K562 (cell line): ENCODE data around the gene NKD1. TPM values are rescaled to one million over a fixed set of nuclear protein-coding genes. Genes with fewer than 3 reads are reported as not detected.

Experiments used
- ATAC-seq: fragments of 200-7000 bp; cut with Tn5 transposase; 3 replicates; pipeline ENCODE4 v1.9.1; 2020; ENCODE audit warnings: moderate library complexity
- BruUV-seq: library from RNA; stranded (reverse); fragments of 400-500 nt; replicated peaks from 2 replicates; lab custom pipeline; 2021; lab: Mats Ljungman, UMichigan
- CTCF ChIA-PET: fragments of 300-600 bp; formaldehyde crosslinking; extraction: SDS; loops from one replicate; lab custom pipeline; 2021; ENCODE audit warnings: low intra/inter-chr PET ratio; lab: Yijun Ruan, JAX
- POLR2A ChIA-PET: fragments of 300-600, 350-650 bp; sonication (Branson Sonifier 250); formaldehyde crosslinking; extraction: SDS; loops from one replicate; lab custom pipeline; 2021; ENCODE audit warnings: antibody characterized with exemption, inconsistent platforms; lab: Yijun Ruan, JAX
- DNase-seq, 4 experiments: peaks; one replicate each; pipeline versions ENCODE4 v3.0.0 to v3.0.0-alpha.2; 2011 to 2018; ENCODE audit warnings: low spot score in 3 of 4, mixed read lengths in 3 of 4; ENCODE audit errors: extremely low read depth in 1 of 4
- FAIRE-seq: peaks from 2 replicates; lab custom pipeline; 2011; peaks lifted over from hg19 to GRCh38; lab: Jason Lieb, UNC
- H2AFZ ChIP-seq: 2 replicates; pipeline ENCODE4 v1.6.0; 2011; ENCODE audit warnings: low read depth, low read length, control low read depth, inconsistent platforms
- H3K27ac ChIP-seq: fragments of 200-600 bp; 3 replicates; pipeline ENCODE4 v1.8.0; 2011; ENCODE audit warnings: low read depth, mild to moderate bottlenecking, control low read depth, inconsistent platforms, low read length, moderate library complexity, mixed read lengths; ENCODE audit errors: extremely low read depth
- H3K27me3 ChIP-seq, 2 experiments: fragments of 300-600 bp in 1 of 2; 2 replicates in 1 of 2; 3 replicates in 1 of 2; pipeline versions ENCODE4 v1.6.0 to v1.8.0; 2011; ENCODE audit warnings: inconsistent platforms in 2 of 2, low read length in 2 of 2, mild to moderate bottlenecking in 1 of 2, mixed read lengths in 1 of 2, moderate library complexity in 1 of 2; ENCODE audit not compliant: control insufficient read depth in 2 of 2, insufficient read depth in 2 of 2
- H3K36me3 ChIP-seq: fragments of 300-600 bp; 3 replicates; pipeline ENCODE4 v1.8.0; 2011; ENCODE audit warnings: mild to moderate bottlenecking, low read length, inconsistent platforms; ENCODE audit not compliant: control insufficient read depth, insufficient read depth
- H3K4me1 ChIP-seq, 2 experiments: fragments of 200-600 bp in 1 of 2; replicated peaks in 1 of 2; 2 replicates in 1 of 2; 3 replicates in 1 of 2; pipeline versions ENCODE4 v1.5.1 to v1.8.0; 2011; ENCODE audit warnings: inconsistent platforms in 2 of 2, low read length in 2 of 2, mild to moderate bottlenecking in 1 of 2, mixed read lengths in 1 of 2, moderate library complexity in 1 of 2; ENCODE audit not compliant: control insufficient read depth in 2 of 2, insufficient read depth in 2 of 2
- H3K4me2 ChIP-seq: 2 replicates; pipeline ENCODE4 v1.6.1; 2011; ENCODE audit warnings: low read length, control low read depth, inconsistent platforms, mixed read lengths; ENCODE audit not compliant: insufficient read depth
- H3K4me3 ChIP-seq: fragments of 200-600 bp; sonication (generic), shearing (Covaris generic); 2 replicates; pipeline ENCODE4 v1.5.1; 2016; ENCODE audit warnings: control low read depth, inconsistent platforms
- H3K79me2 ChIP-seq: fragments of 200-600 bp; 3 replicates; pipeline ENCODE4 v1.8.0; 2011; ENCODE audit warnings: low read length, inconsistent platforms; ENCODE audit not compliant: control insufficient read depth, insufficient read depth
- H3K9ac ChIP-seq, 2 experiments: 2 replicates each; pipeline versions ENCODE4 v1.6.0 to v1.6.1; 2011; ENCODE audit warnings: low read depth in 2 of 2, low read length in 2 of 2, control low read depth in 1 of 2, inconsistent platforms in 1 of 2, mild to moderate bottlenecking in 1 of 2, mixed read lengths in 1 of 2; ENCODE audit not compliant: insufficient read depth in 1 of 2
- H3K9me1 ChIP-seq: one replicate; pipeline ENCODE4 v1.6.0; 2011; ENCODE audit warnings: inconsistent platforms, mild to moderate bottlenecking, low read length, moderate library complexity; ENCODE audit not compliant: control insufficient read depth, insufficient read depth
- H3K9me3 ChIP-seq: replicated peaks from 2 replicates; pipeline ENCODE4 v1.5.1; 2011; ENCODE audit warnings: low read depth, low read length, inconsistent platforms; ENCODE audit not compliant: control insufficient read depth, insufficient read depth
- H4K20me1 ChIP-seq: replicated peaks from 2 replicates; pipeline ENCODE4 v1.6.1; 2011; ENCODE audit warnings: low read length, inconsistent platforms, mixed read lengths; ENCODE audit not compliant: control insufficient read depth, insufficient read depth
- ELF4 ChIP-seq: fragments of 450-650 bp; formaldehyde crosslinking; IDR thresholded peaks from 2 replicates; pipeline ENCODE4 v1.4.0; 2022; ENCODE audit warnings: missing genetic modification characterization
- MYBL2 ChIP-seq, 2 experiments: fragments of 450-650 bp in 1 of 2; sonication (generic) in 1 of 2; formaldehyde crosslinking in 1 of 2; IDR thresholded peaks; 2 replicates each; pipeline versions ENCODE4 v1.6.1 to v1.8.1; 2017 to 2022; ENCODE audit warnings: borderline replicate concordance in 1 of 2, inconsistent platforms in 1 of 2, low read depth in 1 of 2, mild to moderate bottlenecking in 1 of 2, missing genetic modification reagents in 1 of 2, moderate library complexity in 1 of 2
- NR2C2 ChIP-seq, 2 experiments: fragments of 200-800 bp in 1 of 2; sonication (Bioruptor generic) in 1 of 2; sonication (generic) in 1 of 2; formaldehyde crosslinking in 1 of 2; IDR thresholded peaks; 2 replicates each; pipeline versions ENCODE4 v1.6.1 to v1.8.0; 2016 to 2022; ENCODE audit warnings: mild to moderate bottlenecking in 1 of 2, missing compliant biosample characterization in 1 of 2, missing genetic modification characterization in 1 of 2, missing genetic modification reagents in 1 of 2
- PYGO2 ChIP-seq: fragments of 450-650 bp; IDR thresholded peaks from 2 replicates; pipeline ENCODE4 v1.6.1; 2016; ENCODE audit warnings: mild to moderate bottlenecking, missing genetic modification characterization, moderate library complexity, missing compliant biosample characterization
- RBM14 ChIP-seq: fragments of 200-400 bp; formaldehyde crosslinking; IDR thresholded peaks from 2 replicates; pipeline ENCODE4 v1.6.1; 2018; ENCODE audit warnings: low read depth, mild to moderate bottlenecking, low read length, moderate library complexity, borderline replicate concordance; ENCODE audit not compliant: insufficient read depth
- ZNF146 ChIP-seq: IDR thresholded peaks from one replicate; pipeline ENCODE4 v1.6.1; 2018; ENCODE audit warnings: missing compliant biosample characterization; ENCODE audit not compliant: unreplicated experiment
- ZNF583 ChIP-seq: fragments of 250-450 bp; sonication (Bioruptor Pico); IDR thresholded peaks from 2 replicates; pipeline ENCODE4 v1.4.0; 2020
- WGBS: fragments of 100-300 bp; shearing (Covaris generic); methylation state at CpG from one replicate; pipeline ENCODE4 v1.1.6; 2016; ENCODE audit warnings: low coverage, mixed read lengths; ENCODE audit not compliant: insufficient coverage; ENCODE audit errors: missing lambda C conversion rate; 5-methylcytosine and 5-hydroxymethylcytosine counted together
- in situ Hi-C: fragments of 300-500 bp; cut with MboI; formaldehyde crosslinking; loops from 4 replicates; pipeline ENCODE4 v1.15.0; 2018; ENCODE audit warnings: inconsistent platforms, mixed read lengths
- intact Hi-C: fragments of 100-400 bp; cut with micrococcal nuclease; formaldehyde crosslinking; loops from 2 replicates; pipeline ENCODE4 v1.14.2; 2022
- polyA plus RNA-seq, 8 experiments: library from polyadenylated mRNA; depleted of rRNA in 4 of 8; stranded (reverse) in 5 of 8; unstranded in 3 of 8; fragments of >200 nt; fragmentation: Nextera tagmentation in 2 of 8; fragmentation: Illumina TruSeq in 1 of 8; extraction: Ambion mirVana in 2 of 8; extraction: Trizol in 1 of 8; gene quantifications; 2 replicates each; pipeline versions ENCODE4 v1.2.1 to v1.2.3, GENCODE V29; 2011 to 2014; ENCODE audit warnings: inconsistent platforms in 1 of 8, missing spikeins in 1 of 8
- total RNA-seq, 7 experiments: library from RNA; depleted of rRNA in 6 of 7; stranded (reverse); fragments of >200 nt in 6 of 7; fragmentation: Illumina TruSeq in 2 of 7; extraction: Trizol in 2 of 7; gene quantifications; 2 replicates each; pipeline versions ENCODE4 v1.2.1 to v1.2.3, GENCODE V29; 2011 to 2021; ENCODE audit warnings: low replicate concordance in 1 of 7
- TF ChIP-seq, protein P1 (sequence below): fragments of 250-450 bp; sonication (Bioruptor Pico); IDR thresholded peaks from 2 replicates; pipeline ENCODE4 v1.4.0; 2020
- TF ChIP-seq, protein P2 (sequence below): IDR thresholded peaks from 3 replicates; pipeline ENCODE4 v1.6.1; 2011; ENCODE audit warnings: borderline replicate concordance, mild to moderate bottlenecking, moderate library complexity; ENCODE audit not compliant: insufficient read length; ENCODE audit errors: extremely low read depth
- TF ChIP-seq, protein P3 (sequence below): fragments of 450-650 bp; formaldehyde crosslinking; conservative IDR thresholded peaks from 2 replicates; pipeline ENCODE4 v1.4.0; 2022; ENCODE audit warnings: mild to moderate bottlenecking, missing genetic modification characterization

NKD1 gene
- total and polyA plus RNA-seq, 9 of the 15 experiments (the other 6 are each of a cell fraction or from before 2014, with no cell fraction given): under 0.01 to 0.24 (median 0.04) TPM; not detected in 2

DNA sequence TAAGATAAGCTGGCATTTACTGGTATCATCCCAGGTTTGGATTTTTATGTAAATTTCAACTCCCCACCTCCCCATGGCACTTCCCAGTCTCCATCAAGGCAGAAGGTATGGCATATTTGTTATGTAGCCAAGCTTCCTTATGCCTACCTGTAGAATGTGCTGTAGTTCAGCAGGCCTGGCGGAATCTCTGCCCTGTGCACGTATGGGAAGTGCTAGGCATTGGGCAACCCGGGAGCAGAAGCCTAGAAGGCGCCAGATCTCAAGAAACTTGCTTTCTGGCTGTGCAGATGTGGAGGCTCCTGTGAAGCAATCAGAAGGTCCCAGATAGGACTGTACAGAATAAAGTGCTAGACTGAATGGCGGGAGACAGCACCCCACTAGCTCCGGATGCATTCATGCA is 68.2 kb downstream of the NKD1 start:
- ATAC-seq: no peak
- DNase-seq: no peak
- no peaks in the 10 kb centered on the region for H3K36me3 ChIP-seq
- peaks cover 14% of the 10 kb centered on the region; the same call in 1 of the 2 replicates for H4K20me1 ChIP-seq
- BruUV-seq: no TSS peak
- intact Hi-C loops: no loop called here
- no peak for FAIRE-seq
- TF ChIP-seq ZNF146 (CRISPR knock-in tag) (no peak), NR2C2 (CRISPR knock-in tag; IDR thresholded peaks at IDR 0.05) (no peak), NR2C2 (tag; IDR thresholded peaks at IDR 0.05) (no peak), ZNF583 (CRISPR knock-in tag) (no peak), PYGO2 (no peak), MYBL2 (IDR thresholded peaks at IDR 0.05; ENCODE audit: low read depth) (no peak), MYBL2 (CRISPR knock-in tag; IDR thresholded peaks at IDR 0.05; ENCODE audit: borderline replicate concordance) (no peak), RBM14 (no peak), ELF4 (no peak)
- TF ChIP-seq, protein P1, sequence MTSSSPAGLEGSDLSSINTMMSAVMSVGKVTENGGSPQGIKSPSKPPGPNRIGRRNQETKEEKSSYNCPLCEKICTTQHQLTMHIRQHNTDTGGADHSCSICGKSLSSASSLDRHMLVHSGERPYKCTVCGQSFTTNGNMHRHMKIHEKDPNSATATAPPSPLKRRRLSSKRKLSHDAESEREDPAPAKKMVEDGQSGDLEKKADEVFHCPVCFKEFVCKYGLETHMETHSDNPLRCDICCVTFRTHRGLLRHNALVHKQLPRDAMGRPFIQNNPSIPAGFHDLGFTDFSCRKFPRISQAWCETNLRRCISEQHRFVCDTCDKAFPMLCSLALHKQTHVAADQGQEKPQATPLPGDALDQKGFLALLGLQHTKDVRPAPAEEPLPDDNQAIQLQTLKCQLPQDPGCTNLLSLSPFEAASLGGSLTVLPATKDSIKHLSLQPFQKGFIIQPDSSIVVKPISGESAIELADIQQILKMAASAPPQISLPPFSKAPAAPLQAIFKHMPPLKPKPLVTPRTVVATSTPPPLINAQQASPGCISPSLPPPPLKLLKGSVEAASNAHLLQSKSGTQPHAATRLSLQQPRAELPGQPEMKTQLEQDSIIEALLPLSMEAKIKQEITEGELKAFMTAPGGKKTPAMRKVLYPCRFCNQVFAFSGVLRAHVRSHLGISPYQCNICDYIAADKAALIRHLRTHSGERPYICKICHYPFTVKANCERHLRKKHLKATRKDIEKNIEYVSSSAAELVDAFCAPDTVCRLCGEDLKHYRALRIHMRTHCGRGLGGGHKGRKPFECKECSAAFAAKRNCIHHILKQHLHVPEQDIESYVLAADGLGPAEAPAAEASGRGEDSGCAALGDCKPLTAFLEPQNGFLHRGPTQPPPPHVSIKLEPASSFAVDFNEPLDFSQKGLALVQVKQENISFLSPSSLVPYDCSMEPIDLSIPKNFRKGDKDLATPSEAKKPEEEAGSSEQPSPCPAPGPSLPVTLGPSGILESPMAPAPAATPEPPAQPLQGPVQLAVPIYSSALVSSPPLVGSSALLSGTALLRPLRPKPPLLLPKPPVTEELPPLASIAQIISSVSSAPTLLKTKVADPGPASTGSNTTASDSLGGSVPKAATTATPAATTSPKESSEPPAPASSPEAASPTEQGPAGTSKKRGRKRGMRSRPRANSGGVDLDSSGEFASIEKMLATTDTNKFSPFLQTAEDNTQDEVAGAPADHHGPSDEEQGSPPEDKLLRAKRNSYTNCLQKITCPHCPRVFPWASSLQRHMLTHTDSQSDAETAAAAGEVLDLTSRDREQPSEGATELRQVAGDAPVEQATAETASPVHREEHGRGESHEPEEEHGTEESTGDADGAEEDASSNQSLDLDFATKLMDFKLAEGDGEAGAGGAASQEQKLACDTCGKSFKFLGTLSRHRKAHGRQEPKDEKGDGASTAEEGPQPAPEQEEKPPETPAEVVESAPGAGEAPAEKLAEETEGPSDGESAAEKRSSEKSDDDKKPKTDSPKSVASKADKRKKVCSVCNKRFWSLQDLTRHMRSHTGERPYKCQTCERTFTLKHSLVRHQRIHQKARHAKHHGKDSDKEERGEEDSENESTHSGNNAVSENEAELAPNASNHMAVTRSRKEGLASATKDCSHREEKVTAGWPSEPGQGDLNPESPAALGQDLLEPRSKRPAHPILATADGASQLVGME: no peak
- TF ChIP-seq, protein P2, sequence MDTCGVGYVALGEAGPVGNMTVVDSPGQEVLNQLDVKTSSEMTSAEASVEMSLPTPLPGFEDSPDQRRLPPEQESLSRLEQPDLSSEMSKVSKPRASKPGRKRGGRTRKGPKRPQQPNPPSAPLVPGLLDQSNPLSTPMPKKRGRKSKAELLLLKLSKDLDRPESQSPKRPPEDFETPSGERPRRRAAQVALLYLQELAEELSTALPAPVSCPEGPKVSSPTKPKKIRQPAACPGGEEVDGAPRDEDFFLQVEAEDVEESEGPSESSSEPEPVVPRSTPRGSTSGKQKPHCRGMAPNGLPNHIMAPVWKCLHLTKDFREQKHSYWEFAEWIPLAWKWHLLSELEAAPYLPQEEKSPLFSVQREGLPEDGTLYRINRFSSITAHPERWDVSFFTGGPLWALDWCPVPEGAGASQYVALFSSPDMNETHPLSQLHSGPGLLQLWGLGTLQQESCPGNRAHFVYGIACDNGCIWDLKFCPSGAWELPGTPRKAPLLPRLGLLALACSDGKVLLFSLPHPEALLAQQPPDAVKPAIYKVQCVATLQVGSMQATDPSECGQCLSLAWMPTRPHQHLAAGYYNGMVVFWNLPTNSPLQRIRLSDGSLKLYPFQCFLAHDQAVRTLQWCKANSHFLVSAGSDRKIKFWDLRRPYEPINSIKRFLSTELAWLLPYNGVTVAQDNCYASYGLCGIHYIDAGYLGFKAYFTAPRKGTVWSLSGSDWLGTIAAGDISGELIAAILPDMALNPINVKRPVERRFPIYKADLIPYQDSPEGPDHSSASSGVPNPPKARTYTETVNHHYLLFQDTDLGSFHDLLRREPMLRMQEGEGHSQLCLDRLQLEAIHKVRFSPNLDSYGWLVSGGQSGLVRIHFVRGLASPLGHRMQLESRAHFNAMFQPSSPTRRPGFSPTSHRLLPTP: no peak
- TF ChIP-seq, protein P3, sequence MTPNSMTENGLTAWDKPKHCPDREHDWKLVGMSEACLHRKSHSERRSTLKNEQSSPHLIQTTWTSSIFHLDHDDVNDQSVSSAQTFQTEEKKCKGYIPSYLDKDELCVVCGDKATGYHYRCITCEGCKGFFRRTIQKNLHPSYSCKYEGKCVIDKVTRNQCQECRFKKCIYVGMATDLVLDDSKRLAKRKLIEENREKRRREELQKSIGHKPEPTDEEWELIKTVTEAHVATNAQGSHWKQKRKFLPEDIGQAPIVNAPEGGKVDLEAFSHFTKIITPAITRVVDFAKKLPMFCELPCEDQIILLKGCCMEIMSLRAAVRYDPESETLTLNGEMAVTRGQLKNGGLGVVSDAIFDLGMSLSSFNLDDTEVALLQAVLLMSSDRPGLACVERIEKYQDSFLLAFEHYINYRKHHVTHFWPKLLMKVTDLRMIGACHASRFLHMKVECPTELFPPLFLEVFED: no peak
- no peak overlapping the region for H3K27ac ChIP-seq
- no peak overlapping the region for H2AFZ ChIP-seq
- CTCF ChIA-PET: no interaction called here
- no peak overlapping the region for H3K4me2 ChIP-seq
- POLR2A ChIA-PET: no interaction called here
- H3K4me3 ChIP-seq: no peak overlapping the region
- 15% methylated on average over 6 of the region's 6 CpGs for WGBS
- H3K9me1 ChIP-seq: no peaks in the 10 kb centered on the region
- no peaks in the 10 kb centered on the region for H3K79me2 ChIP-seq
- no peaks in the 10 kb centered on the region for H3K9me3 ChIP-seq
- peaks cover 28 to 44% of the 10 kb centered on the region in 2 experiments; a peak in 4 of 5 replicates for H3K27me3 ChIP-seq
- no peak overlapping the region for H3K9ac ChIP-seq
- in situ Hi-C loops: no loop called here
- H3K4me1 ChIP-seq: peaks cover 0 to under 1% of the 10 kb centered on the region in 2 experiments; a peak in 1 of 5 replicates
